Measurements from ENCODE around the gene C14orf119.

C14orf119 gene

DNA sequence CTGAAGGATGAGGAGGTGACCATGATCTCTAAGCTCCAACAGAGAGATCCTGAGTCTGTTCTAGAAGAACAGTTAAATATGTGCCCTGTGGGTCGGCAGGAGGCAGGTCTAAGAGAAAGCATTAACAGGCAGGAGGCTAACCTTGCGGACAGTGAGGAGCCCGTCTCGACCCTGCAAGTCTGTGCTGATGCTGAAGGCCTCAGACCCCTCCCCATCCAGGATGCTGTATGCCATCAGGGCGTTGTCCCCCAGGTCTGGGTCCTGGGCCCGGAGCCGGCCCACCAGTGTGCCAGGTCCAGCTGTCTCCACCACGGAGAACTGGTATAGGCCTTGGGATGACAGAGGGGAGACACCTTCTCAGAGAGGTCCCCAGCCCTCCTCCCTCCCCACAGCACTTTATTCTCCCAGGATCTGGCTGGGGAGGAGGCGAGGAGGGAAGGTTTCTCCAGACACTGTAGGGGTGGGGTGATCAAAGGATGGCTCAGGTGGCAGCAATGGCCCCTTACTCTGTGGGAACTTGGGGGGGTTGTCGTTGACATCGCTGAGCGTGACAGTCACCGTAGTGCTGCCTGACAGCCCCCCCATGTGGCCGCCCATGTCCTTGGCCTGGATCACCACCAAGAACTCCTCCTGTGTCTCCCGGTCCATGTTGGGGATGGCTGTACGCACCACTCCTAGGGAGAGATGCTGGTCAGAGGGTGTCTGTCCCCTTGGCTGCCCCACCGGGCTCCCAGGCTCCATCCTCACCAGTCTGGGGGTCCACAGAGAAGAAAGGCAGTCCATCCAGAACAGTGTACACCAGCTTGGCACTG lies 41.1 kb upstream of the C14orf119 start:
- H3K27ac ChIP-seq, result no peak overlapping the region
- no peaks in the 10 kb centered on the region for H3K9me3 ChIP-seq
- peaks cover 17% of the 10 kb centered on the region for H4K20me1 ChIP-seq
- H3K9ac ChIP-seq, result no peak overlapping the region
- no peak overlapping the region for H3K4me2 ChIP-seq
- no peak for TF ChIP-seq Cebpa-rat (IDR thresholded peaks at IDR 0.05)
- peaks cover 36% of the 10 kb centered on the region for H3K4me1 ChIP-seq
- H3K36me3 ChIP-seq, result peaks cover 19% of the 10 kb centered on the region
- H3K27me3 ChIP-seq, result 0 out of 2 replicates have a peak, but pooled peaks cover 7% of the 10 kb centered on the region
- no peak overlapping the region for H3K4me3 ChIP-seq

- H3K4me2 ChIP-seq, result peak overlapping the region; percentile 97; the same call in 1 of the 2 replicates
- no peak for TF ChIP-seq Cebpa-rat (IDR thresholded peaks at IDR 0.05)
- peaks cover 46% of the 10 kb centered on the region for H3K4me1 ChIP-seq
- H3K4me3 ChIP-seq, result no peak overlapping the region
- H3K9ac ChIP-seq, result 0 out of 2 replicates have a peak overlapping the region, but pooled peaks have one; percentile 77
- H4K20me1 ChIP-seq, result peaks cover 26% of the 10 kb centered on the region
- H3K9me3 ChIP-seq, result no peaks in the 10 kb centered on the region
- H3K27me3 ChIP-seq, result 0 out of 2 replicates have a peak, but pooled peaks cover 7% of the 10 kb centered on the region
- H3K27ac ChIP-seq, result no peak overlapping the region
- peaks cover 23% of the 10 kb centered on the region for H3K36me3 ChIP-seq
These were observed 40.2 kb upstream of the C14orf119 start for GRCh38 chr14:23055147-23055550.

GRCh38 chr14:23055621-23056144 lies 39.6 kb upstream of the C14orf119 start:
- Histone ChIP-seq H3K4me2 (peak overlapping the region; percentile 97), H3K4me3 (no peak overlapping the region), H3K27ac (0 out of 2 replicates have a peak overlapping the region, but pooled peaks have one; percentile 35), H3K9me3 (no peaks in the 10 kb centered on the region), H3K36me3 (peaks cover 29% of the 10 kb centered on the region), H3K27me3 (0 out of 2 replicates have a peak, but pooled peaks cover 7% of the 10 kb centered on the region), H3K4me1 (peaks cover 51% of the 10 kb centered on the region), H4K20me1 (peaks cover 31% of the 10 kb centered on the region), H3K9ac (peak overlapping the region; percentile 77; the same call in 1 of the 2 replicates)
- no peak for TF ChIP-seq Cebpa-rat (IDR thresholded peaks at IDR 0.05)

GRCh38 chr14:23056145-23056955 lies 39.0 kb upstream of the C14orf119 start:
- no peaks in the 10 kb centered on the region for H3K9me3 ChIP-seq
- TF ChIP-seq Cebpa-rat (IDR thresholded peaks at IDR 0.05), result no peak
- H3K4me2 ChIP-seq, result peak overlapping the region; percentile 97
- H4K20me1 ChIP-seq, result peaks cover 37% of the 10 kb centered on the region
- H3K27me3 ChIP-seq, result 0 out of 2 replicates have a peak, but pooled peaks cover 7% of the 10 kb centered on the region
- peaks cover 35% of the 10 kb centered on the region for H3K36me3 ChIP-seq
- peaks cover 57% of the 10 kb centered on the region for H3K4me1 ChIP-seq
- H3K9ac ChIP-seq, result peak overlapping the region; percentile 77
- no peak overlapping the region for H3K27ac ChIP-seq
- peak overlapping the region; percentile 75 for H3K4me3 ChIP-seq

DNA sequence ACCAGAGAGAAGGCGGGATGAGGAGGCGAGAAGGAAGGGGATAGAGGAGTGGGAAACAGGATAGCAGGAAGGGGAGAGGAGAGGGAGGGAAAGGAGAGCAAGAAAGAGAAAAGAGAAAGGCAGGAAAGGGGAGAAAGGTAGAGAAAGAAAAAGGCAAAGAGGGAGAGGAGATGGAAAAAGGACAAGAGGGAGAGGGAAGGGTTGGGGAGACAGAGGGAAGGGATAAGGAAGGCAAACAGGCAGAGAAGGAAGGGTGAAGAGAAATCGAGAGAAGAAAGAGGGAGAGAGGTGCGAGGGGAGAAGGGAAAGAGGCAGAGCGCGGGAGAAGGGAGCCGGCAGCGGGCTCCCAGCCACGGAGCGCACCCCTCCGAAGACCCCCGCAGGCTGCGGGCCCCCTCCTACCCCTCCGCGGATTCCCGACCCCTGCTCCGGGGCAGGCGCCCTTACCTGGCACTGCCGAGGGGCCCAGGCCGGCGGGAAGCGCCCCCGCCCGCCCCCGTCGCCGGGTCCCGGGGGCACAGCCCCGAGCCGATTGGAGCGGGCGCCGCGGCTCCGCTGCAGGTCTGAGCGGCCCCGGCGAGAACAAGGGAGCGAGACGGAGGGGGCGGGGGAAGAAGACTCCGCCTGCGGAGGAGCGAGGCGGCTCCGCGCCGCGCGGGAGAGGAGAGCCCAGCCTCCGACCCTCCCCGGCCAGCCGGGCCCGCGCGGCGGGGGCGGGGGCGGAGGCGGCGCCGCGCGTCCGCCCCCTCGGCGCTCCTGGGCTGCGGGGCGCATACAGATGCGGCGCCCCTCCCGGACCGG lies 38.1 kb upstream of the C14orf119 start, which contains the start of gene CDH24:
TSS of gene CDH24 (minus strand) at position 565 of the 801 bp plus-strand sequence. CDS start 1,787 bp downstream, outside the sequence.
- no peak for TF ChIP-seq Cebpa-rat (IDR thresholded peaks at IDR 0.05)
- Histone ChIP-seq H4K20me1 (peaks cover 39% of the 10 kb centered on the region), H3K27me3 (0 out of 2 replicates have a peak, but pooled peaks cover 7% of the 10 kb centered on the region), H3K4me3 (peak within 1 kb of the TSS; percentile 75), H3K9me3 (no peaks in the 10 kb centered on the region), H3K4me1 (peaks cover 57% of the 10 kb centered on the region), H3K36me3 (peaks cover 43% of the 10 kb centered on the region), H3K27ac (peak within 1 kb of the TSS; percentile 41; the same call in 1 of the 2 replicates), H3K4me2 (peak within 1 kb of the TSS; percentile 97), H3K9ac (peak within 1 kb of the TSS; percentile 77)

GRCh38 chr14:23057757-23058653 lies 37.3 kb upstream of the C14orf119 start:
- Histone ChIP-seq H3K4me1 (peaks cover 57% of the 10 kb centered on the region), H3K27me3 (0 out of 2 replicates have a peak, but pooled peaks cover 7% of the 10 kb centered on the region), H3K27ac (no peak overlapping the region), H3K36me3 (peaks cover 51% of the 10 kb centered on the region), H3K9ac (peak overlapping the region; percentile 77), H4K20me1 (peaks cover 48% of the 10 kb centered on the region), H3K4me2 (peak overlapping the region; percentile 97), H3K9me3 (no peaks in the 10 kb centered on the region), H3K4me3 (peak overlapping the region; percentile 75)
- TF ChIP-seq Cebpa-rat (IDR thresholded peaks at IDR 0.05), result no peak

GRCh38 chr14:23058654-23059504 lies 36.4 kb upstream of the C14orf119 start:
- Histone ChIP-seq H3K9me3 (no peaks in the 10 kb centered on the region), H3K27me3 (0 out of 2 replicates have a peak, but pooled peaks cover 7% of the 10 kb centered on the region), H3K4me2 (peak overlapping the region; percentile 97), H3K4me3 (no peak overlapping the region), H3K4me1 (peaks cover 57% of the 10 kb centered on the region), H3K36me3 (peaks cover 57% of the 10 kb centered on the region), H3K9ac (no peak overlapping the region; the same call in 1 of the 2 replicates), H4K20me1 (peaks cover 55% of the 10 kb centered on the region), H3K27ac (no peak overlapping the region)
- TF ChIP-seq Cebpa-rat (IDR thresholded peaks at IDR 0.05), result no peak
